ENCODE results near the gene LPIN1. TPM values are rescaled to one million over a fixed set of nuclear protein-coding genes. Genes with fewer than 3 reads are reported as not detected.

The LPIN1 gene
- polyA plus RNA-seq, 2 of the 4 experiments (the other 2 are of a cell fraction) = 19.2 to 27.5 TPM

DNA sequence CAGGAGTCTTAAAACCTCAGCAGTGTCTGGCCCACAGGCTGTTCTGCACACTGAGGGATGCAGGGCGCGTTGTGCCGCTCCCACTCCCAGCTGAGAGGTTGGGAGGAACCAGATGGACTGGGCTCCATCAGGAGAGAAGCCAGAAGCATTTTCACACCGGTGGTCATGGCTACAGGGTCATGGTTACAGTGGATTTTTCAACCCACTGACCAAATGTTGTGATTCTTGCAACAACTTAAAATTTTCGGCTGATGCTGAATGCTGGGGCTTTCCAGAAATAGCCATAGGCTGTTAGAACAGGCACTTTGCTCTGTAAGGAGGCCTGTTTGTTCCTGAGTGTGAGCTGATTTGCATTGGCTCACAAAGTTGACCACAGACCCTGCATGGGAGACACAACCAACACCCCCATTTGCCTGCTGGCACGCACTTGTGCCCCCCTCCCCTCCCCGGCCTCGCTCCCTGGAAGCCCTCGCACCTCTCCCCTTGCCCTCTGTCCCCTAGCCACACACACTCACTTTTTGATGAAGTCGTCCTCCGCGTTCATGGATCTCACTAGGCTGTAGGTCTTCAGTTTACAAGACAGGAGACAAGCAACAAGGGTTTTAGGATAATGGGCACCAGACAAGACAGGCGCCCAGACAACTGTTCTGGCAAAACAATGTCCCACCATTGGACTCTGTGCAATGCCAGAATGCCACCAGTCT is 3.4 kb downstream of the LPIN1 start:
- H3K4me3 ChIP-seq = no peak overlapping the region
- H3K9me3 ChIP-seq = no peaks in the 10 kb centered on the region
- H3K27ac ChIP-seq = peak overlapping the region in 1 of 2 experiments; percentile 1; a peak in 1 of 6 replicates
- ATAC-seq (no peak), DNase-seq (ENCODE audit: low read depth in 1 of 2, low spot score in 1 of 2) (no peak), FAIRE-seq (no peak)
- no peak for TF ChIP-seq ZFP36 (IDR thresholded peaks at IDR 0.05; ENCODE audit: borderline replicate concordance, partially characterized antibody)
- TF ChIP-seq POLR2A (IDR thresholded peaks at IDR 0.05; ENCODE audit: low read length) = no peak
- no peak for TF ChIP-seq EP300 (IDR thresholded peaks at IDR 0.05)
- no peak for TF ChIP-seq MYC (IDR thresholded peaks at IDR 0.05; ENCODE audit: borderline replicate concordance, low read length)
- no peak for TF ChIP-seq ZNF302 (CRISPR knock-in tag; IDR thresholded peaks at IDR 0.05)
- no peak for TF ChIP-seq SMC3 (IDR thresholded peaks at IDR 0.05)
- TF ChIP-seq CEBPB (IDR thresholded peaks at IDR 0.05) = no peak
- TF ChIP-seq TP53 (CRISPR knock-in tag; IDR thresholded peaks at IDR 0.05) = no peak
- TF ChIP-seq CBX8 (IDR thresholded peaks at IDR 0.05) = no peak
- no peak for TF ChIP-seq RAD21 (conservative IDR thresholded peaks at IDR 0.05 in 1 of 2, IDR thresholded peaks at IDR 0.05 in 1 of 2)
- no peak for TF ChIP-seq KDM1A (IDR thresholded peaks at IDR 0.05; ENCODE audit: low read depth)
- ChIA-PET POLR2A (no interaction called here), CTCF (interaction anchor here (0.9 to 13.3 kb wide), 10 partner anchors 10 to 68 kb away, joined by 3 to 83 read pairs (median 9); no protein-coding TSS in a partner anchor)
- H3K4me1 ChIP-seq = peaks cover 42% of the 10 kb centered on the region
- WGBS (ENCODE audit: missing lambda C conversion rate) = 88% methylated on average over 13 of the region's 13 CpGs
- H3K4me2 ChIP-seq = no peak overlapping the region

DNA sequence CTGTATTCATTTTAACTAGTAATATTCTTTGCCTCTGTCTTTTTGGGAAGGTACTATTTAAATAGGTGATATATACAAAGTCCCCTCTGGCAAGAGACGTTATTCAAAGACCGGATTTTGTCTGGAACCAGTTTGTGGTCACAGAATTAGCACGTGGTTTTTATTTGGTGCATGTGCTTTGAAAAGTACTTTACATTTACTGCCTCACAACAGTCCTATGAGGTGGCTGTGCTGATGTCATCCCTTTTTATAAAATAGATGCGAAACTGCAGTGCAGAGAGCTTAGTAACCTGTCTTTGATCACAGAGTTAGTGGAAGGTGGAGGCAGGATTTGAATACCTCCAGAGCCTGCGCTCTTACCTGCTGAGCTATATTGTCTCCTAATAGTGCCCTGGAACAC is 4.0 kb downstream of the LPIN1 start:
- ATAC-seq (no peak), FAIRE-seq (no peak), DNase-seq (ENCODE audit: low read depth in 1 of 2, low spot score in 1 of 2) (no peak)
- Histone ChIP-seq H3K4me2 (no peak overlapping the region), H3K27ac (no peak overlapping the region), H3K9me3 (no peaks in the 10 kb centered on the region), H3K4me3 (no peak overlapping the region), H3K4me1 (peaks cover 36% of the 10 kb centered on the region)
- 85% methylated on average over 5 of the region's 5 CpGs for WGBS (ENCODE audit: missing lambda C conversion rate)
- POLR2A ChIA-PET = no interaction called here
- CTCF ChIA-PET = interaction anchor here (0.8 to 13.3 kb wide), 8 partner anchors 9 to 618 kb away, joined by 3 to 83 read pairs (median 8); a partner anchor contains a TSS
- TF ChIP-seq SREBF2 (IDR thresholded peaks at IDR 0.05) (no peak), HEYL (CRISPR knock-in tag; IDR thresholded peaks at IDR 0.05) (no peak), EHF (CRISPR knock-in tag; IDR thresholded peaks at IDR 0.05) (no peak), POLR2A (IDR thresholded peaks at IDR 0.05; ENCODE audit: low read length) (no peak), KDM1A (IDR thresholded peaks at IDR 0.05; ENCODE audit: low read depth) (no peak), HOXB5 (CRISPR knock-in tag; IDR thresholded peaks at IDR 0.05) (no peak)

DNA sequence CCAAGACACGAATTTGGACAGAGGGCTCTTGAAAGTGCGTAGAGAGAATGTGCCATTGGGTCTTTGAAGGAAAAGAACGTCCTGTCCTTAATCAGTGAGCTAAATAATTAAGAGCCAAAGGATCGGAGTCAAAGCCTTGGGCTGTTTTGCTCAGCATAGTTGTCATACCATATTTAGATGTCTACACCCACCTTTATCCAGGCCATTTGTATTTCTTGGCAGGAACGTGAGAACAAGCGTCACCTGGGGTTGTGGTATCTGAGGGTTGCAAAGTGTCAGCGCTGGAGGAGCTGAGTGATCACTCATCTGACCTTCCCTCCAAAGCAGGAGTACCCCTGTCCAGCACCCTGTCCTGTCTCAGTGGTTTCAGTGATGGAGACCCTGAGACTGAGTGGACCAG is 4.5 kb downstream of the LPIN1 start:
- ATAC-seq (no peak), FAIRE-seq (no peak), DNase-seq (ENCODE audit: low read depth in 1 of 2, low spot score in 1 of 2) (no peak)
- Histone ChIP-seq H3K9me3 (no peaks in the 10 kb centered on the region), H3K4me2 (no peak overlapping the region), H3K4me1 (peaks cover 34% of the 10 kb centered on the region), H3K27ac (no peak overlapping the region), H3K4me3 (no peak overlapping the region)
- ChIA-PET CTCF (interaction anchor here (0.6 to 13.3 kb wide), 12 partner anchors 10 to 618 kb away, joined by 3 to 83 read pairs (median 4); a partner anchor contains a TSS), POLR2A (no interaction called here)
- TF ChIP-seq HDAC2 (IDR thresholded peaks at IDR 0.05) (no peak), ZC3H11A (IDR thresholded peaks at IDR 0.05) (no peak), NFE2L2 (conservative IDR thresholded peaks at IDR 0.05; ENCODE audit: low read length) (no peak), BHLHE40 (IDR thresholded peaks at IDR 0.05; ENCODE audit: low read depth, low read length) (no peak), HEYL (CRISPR knock-in tag; IDR thresholded peaks at IDR 0.05) (no peak), FOXS1 (CRISPR knock-in tag; IDR thresholded peaks at IDR 0.05) (no peak), SREBF2 (IDR thresholded peaks at IDR 0.05) (no peak)
- TF ChIP-seq, protein P1, sequence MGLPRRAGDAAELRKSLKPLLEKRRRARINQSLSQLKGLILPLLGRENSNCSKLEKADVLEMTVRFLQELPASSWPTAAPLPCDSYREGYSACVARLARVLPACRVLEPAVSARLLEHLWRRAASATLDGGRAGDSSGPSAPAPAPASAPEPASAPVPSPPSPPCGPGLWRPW (IDR thresholded peaks at IDR 0.05) = no peak
- TF ChIP-seq, protein P2, sequence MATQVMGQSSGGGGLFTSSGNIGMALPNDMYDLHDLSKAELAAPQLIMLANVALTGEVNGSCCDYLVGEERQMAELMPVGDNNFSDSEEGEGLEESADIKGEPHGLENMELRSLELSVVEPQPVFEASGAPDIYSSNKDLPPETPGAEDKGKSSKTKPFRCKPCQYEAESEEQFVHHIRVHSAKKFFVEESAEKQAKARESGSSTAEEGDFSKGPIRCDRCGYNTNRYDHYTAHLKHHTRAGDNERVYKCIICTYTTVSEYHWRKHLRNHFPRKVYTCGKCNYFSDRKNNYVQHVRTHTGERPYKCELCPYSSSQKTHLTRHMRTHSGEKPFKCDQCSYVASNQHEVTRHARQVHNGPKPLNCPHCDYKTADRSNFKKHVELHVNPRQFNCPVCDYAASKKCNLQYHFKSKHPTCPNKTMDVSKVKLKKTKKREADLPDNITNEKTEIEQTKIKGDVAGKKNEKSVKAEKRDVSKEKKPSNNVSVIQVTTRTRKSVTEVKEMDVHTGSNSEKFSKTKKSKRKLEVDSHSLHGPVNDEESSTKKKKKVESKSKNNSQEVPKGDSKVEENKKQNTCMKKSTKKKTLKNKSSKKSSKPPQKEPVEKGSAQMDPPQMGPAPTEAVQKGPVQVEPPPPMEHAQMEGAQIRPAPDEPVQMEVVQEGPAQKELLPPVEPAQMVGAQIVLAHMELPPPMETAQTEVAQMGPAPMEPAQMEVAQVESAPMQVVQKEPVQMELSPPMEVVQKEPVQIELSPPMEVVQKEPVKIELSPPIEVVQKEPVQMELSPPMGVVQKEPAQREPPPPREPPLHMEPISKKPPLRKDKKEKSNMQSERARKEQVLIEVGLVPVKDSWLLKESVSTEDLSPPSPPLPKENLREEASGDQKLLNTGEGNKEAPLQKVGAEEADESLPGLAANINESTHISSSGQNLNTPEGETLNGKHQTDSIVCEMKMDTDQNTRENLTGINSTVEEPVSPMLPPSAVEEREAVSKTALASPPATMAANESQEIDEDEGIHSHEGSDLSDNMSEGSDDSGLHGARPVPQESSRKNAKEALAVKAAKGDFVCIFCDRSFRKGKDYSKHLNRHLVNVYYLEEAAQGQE (IDR thresholded peaks at IDR 0.05) = no peak
- 83% methylated on average over 7 of the region's 7 CpGs for WGBS (ENCODE audit: missing lambda C conversion rate)

Measured in A549 (cell line).